HG03097 (cell line): ENCODE results near the gene CHD1L.
"Not testable (repeated sequence)": the region's sequence is repeated elsewhere in the genome, so short reads cannot be mapped to it uniquely, and the experiment has no call there.

Experiments
- ATAC-seq: cut with Tn5 transposase; IDR thresholded peaks from one replicate; pipeline ENCODE4 v1.9.1; 2021; ENCODE audit not compliant: unreplicated experiment, low FRiP score

CHD1L gene

DNA sequence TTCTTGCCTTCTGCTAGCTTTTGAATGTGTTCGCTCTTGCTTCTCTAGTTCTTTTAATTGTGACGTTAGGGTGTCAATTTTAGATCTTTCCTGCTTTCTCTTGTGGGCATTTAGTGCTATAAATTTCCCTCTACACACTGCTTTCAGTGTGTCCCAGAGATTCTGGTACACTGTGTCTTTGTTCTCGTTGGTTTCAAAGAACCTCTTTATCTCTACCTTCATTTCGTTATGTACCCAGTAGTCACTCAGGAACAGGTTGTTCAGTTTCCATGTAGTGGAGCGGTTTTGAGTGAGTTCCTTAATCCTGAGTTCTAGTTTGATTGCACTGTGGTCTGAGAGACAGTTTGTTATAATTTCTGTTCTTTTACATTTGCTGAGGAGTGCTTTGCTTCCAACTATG lies 11.5 kb upstream of the CHD1L start:
- not testable (repeated sequence) for ATAC-seq

DNA sequence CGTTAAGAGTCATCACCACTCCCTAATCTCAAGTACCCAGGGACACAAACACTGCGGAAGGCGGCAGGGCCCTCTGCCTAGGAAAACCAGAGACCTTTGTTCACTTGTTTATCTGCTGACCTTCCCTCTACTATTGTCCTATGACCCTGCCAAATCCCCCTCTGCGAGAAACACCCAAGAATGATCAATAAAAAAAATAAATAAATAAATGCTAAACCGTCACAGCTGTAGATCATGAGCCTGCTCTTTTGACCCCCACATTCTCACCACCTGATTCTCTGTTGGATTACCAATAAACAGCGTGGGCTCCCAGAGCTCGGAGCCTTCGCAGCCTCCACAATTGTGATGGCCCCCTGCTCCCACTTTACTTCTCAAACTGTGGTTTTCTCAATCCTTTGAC lies 8.6 kb upstream of the CHD1L start:
- ATAC-seq, result not testable (repeated sequence)

DNA sequence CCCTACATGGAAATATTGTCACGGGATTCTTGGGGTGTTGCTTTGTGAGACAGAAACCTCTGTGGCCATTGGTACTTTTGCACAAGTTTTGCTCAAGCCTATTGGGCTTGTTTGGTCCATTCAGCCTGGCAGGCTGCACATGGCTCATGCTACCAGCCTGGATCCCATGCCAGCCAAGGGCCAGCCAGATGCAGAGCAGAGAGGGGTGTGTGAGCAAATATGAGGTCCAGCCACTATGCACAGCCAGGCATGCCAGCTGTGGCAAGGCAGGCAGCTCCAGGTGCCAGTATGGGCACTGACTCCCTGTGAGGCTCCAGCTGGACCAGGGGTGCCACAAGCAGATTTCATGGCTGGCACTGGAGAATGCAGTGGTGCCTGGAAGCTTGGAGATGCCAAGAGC lies 6.7 kb upstream of the CHD1L start:
- no peak for ATAC-seq

DNA sequence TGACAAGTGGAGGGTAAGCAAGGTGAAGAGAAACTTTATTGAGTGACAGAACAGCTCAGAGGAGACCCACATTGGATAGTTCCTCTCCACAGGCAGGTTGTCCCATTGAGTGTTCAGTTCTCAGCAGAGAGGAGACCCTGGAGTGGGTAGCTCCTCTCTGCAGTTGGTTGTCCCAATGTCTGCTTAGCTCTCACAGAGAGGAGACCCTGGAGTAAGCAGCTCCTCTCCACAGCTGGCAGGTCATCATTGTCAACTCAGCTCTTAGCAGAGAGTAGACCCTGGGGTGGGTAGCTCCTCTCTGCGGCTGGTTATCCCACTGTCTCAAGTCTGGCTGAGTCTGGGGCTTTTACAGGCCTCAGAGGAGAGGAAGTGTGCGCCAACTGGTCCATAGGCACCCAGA lies 6.0 kb upstream of the CHD1L start:
- ATAC-seq, result no peak

DNA sequence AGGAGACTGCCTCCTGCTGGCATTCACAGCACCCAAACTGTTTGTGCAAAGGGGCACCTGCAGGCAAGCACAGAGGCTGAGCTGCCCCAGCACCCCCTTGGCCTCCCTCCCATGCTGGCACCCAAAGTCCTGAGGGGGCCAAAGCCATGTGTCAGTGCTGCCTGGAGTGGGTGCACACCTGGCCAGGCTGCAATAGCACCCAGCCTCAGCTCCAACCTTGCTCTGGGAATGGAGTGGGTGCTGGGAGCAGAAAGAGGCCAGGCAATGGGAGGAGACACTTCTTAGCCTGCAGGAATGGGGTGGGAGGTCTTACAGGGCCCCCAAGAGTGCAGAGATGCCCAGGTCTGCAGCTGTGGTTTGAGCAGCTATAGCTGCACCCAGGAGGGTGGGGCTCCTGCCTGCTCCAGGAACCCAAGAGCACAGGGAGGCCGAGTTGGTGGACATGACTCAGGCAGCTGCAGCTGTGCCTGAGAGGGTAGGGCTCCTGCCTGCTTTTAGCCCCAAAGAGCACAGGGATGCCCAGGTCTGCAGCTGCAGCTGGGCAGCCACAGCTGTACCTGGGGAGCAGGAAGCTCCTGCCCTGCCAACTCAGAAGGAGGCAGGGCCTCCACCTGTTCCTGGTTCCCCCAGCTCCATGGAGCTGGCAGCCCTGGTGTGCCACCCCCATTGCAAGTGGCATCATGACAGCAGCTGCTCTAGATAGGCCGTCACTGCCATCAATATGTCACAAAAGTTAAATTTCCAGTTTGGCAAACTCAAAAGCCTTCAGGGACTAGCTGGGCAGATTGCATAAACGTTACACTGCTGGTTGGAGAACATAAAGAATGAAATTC lies 5.3 kb upstream of the CHD1L start:
- no peak for ATAC-seq

DNA sequence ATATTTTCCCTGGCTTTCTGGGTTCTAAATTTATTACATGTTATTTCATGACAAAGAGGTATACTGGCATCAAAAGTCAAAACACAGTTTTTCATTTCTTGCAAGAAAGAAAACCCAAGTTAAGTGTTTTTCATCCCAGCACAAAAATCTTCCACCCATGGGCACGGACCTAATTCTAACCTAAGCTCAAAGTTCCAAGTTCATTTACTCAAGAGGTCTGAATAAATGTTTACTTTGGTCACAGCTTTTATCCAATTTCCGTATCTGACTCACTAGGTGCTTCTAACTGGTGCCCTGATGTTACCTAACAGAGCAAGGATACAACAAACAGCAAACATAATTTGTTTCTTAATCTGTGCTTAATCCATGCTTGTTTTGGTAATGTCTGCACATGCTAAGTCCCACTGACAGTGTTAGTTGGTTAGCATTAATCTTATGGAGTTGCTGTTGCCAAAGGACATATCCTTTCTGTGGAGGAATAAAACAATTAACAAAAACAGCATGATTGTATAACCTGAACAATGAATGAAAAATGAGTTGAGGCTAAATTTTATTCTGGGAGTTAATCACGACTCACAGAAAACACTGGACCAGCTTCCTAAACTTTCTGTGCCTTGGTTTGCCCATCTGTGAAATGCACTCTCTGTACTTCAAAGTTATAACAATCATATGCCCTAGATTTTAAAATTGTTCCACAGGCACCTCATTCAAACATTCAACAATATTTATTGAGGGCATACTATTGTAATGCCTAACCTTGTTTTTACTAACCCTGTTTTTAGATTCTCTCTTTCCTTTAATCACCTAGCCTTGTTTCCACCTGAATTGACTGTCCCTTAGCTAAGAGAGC lies 4.2 kb upstream of the CHD1L start:
- no peak for ATAC-seq

DNA sequence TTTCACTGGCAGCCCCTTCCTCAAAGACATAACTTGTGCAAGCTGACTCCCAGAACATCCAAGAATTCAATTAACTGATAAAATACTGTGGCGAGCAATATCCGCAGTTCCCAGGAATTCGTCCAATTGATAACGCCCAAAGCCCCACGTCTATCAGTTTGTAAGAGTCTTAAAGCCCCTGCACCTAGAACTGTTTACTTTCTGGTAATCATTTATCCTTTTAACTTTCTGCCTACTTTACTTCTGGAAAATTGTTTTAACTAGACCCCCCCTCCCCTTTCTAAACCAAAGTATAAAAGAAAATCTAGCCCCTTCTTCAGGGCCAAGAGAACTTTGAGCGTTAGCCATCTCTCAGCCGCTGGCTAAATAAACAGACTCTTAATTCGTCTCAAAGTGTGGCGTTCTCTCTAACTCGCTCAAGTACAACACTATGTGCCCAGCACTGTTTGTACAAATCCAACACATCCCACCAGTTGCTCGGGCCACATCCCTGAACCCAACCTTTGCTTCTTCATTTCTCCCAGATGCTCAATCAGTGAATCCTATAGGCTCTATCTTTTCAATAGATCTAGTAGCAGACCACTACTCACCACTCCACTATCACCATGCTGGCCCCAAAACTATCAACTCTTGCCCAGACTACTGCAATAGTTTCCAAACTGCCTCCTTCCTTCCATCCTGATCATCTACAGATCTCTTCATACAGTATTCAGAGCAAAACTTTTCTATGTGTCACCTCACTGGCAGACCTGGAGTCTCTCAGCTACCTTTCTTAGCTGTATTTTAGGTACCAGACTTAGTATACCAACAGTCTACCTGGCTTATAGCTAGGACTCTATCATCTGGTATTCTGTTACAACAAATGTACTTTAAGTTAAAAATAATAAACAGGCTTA lies 3.3 kb upstream of the CHD1L start:
- no peak for ATAC-seq

DNA sequence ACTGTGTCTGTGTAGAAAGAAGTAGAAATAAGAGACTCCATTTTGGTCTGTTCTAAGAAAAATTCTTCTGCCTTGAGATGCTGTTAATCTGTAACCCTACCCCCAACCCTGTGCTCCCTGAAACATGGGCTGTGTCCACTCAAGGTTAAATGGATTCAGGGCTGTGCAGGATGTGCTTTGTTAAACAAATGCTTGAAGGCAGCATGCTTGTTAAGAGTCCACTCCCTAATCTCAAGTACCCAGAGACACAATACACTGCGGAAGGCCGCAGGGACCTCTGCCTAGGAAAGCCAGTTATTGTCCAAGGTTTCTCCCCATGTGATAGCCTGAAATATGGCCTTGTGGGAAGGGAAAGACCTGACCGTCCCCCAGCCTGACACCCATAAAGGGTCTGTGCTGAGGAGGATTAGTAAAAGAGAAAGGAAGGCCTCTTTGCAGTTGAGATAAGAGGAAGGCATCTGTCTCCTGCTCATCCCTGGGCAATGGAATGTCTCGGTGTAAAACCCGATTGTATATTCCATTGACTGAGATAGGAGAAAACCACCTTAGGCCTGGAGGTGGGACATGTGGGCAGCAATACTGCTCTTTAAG lies 2.3 kb upstream of the CHD1L start:
- not testable (repeated sequence) for ATAC-seq

DNA sequence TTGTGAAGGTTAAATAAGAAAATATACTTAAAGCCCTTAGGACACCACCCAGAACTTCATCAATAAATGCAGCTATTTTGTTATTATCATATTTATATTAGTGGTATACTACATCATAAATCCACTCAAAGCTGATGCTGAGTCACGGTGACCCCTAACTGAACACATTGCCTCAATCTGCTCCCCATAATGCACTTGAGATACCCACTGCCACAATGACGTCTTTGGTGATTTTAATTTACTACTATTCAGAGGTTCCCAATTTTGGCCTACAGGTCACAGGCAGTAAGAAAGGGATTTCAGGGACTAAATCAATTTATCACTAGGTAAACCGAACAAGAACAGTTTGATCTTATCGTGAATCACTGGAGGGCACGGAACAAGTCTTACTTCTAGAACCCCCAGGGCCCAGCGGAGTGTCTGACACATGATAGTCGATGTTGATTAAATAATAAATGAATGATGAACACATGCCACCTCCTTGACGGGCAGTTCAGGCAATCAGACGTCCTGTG lies 493 bp upstream of the CHD1L start:
- ATAC-seq, result no peak

DNA sequence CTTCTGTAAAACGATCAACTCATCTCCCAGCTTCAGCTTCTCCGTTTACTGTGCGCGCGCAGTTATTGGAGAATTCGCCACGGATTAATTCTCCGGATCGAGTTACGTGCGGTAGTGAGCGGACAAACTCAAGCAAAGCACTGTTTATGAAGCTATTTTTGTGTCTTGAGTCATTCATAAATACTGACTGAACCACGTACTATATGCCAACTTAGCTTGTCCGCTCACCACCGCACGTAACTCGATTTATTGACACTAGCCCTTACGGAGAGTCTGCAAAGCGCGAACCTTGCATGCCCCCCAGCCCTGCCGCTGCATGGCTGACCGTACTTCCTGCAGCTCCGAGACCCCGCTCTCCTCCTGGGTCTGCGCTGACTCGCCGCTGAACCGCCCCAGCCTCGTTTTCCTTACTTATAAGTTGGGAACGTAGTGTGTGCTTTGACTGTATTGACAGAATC lies 773 bp downstream of the CHD1L start:
- ATAC-seq, result no peak

DNA sequence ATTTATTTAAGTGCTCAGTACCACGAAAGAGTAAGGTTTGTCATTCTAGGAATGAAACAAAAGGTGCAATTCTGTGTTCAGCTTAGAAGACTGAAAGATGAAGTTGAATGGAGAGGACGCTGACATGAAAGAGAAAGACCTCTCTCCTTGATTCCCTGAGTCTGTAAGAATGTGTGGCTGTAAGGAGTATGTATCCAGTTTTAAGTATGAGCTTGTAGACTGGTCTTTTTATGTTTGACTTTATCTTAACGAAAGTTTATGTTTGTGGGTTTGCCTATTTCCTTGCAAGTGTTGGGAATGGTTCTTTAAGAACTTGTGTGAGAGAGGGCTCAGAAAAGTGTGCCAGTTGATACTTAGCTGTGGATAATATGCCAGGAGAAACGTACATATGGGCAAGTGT lies 1.4 kb downstream of the CHD1L start:
- ATAC-seq, result no peak

DNA sequence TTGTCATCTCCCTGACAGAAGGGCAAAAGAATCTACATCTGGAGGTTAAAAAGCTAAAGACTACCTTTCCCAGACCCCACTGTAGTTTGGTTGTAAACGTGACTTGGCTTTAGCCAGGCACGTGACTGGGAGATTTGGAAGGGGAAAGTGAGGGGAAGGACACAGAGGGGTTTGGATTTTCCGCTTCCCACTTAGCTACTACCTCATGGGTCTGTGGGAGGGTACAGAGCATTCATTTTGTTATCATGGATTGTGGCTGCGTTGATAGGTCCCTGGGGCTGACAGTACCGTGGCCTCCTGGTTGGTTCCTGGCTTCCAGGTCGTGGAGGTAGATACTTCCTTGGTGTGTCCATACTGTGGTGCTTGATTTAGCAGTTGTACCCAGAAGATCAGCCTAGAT lies 2.6 kb downstream of the CHD1L start:
- no peak for ATAC-seq

DNA sequence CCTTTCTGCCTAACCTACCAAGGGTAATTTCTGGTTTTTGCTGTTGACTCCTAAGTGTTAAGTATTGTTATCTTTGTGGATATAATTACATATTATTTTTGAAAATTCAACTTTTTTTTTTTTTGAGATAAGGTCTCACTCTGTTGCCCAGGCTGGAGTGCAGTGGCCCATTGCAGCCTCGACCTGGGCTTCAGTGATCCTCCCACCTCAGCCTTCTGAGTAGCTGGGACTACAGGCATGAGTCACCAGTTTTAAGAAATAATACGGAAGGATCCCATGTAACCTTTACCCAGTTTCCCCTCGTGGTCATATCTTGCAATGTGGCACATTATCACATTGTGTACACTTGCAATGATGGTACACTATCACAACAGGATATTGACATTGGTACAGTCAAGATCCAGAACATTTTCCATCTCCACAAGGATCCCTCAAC lies 3.1 kb downstream of the CHD1L start:
- ATAC-seq, result no peak

DNA sequence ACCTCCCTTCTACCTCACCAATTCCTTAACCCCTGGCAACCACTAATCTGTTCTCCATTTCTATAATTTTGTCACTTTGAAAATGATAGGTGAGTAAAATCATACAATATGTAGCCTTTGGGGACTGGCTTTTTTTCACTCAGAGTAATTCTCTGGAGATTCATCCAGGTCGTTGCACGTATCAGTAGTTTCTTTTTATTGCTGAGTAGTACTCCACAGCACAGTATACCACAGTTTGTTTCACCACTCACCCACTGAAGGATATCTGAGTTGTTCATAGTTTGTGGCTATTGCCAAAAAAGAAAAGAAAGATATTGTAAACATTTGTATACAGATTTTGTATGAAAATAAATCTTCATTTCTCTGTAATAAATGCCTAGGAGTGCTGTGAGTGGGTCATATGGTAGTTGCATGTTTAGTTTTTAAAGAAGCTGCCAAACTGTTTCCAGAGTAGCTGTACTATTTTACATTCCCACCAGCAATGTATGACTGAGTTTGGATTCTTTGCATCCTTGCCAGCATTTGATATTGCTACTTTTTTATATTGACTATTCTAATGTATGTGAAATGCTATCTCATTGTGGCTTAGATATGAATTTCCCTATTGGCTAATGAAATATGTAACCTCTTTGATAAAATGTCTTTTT lies 3.7 kb downstream of the CHD1L start:
- no peak for ATAC-seq

DNA sequence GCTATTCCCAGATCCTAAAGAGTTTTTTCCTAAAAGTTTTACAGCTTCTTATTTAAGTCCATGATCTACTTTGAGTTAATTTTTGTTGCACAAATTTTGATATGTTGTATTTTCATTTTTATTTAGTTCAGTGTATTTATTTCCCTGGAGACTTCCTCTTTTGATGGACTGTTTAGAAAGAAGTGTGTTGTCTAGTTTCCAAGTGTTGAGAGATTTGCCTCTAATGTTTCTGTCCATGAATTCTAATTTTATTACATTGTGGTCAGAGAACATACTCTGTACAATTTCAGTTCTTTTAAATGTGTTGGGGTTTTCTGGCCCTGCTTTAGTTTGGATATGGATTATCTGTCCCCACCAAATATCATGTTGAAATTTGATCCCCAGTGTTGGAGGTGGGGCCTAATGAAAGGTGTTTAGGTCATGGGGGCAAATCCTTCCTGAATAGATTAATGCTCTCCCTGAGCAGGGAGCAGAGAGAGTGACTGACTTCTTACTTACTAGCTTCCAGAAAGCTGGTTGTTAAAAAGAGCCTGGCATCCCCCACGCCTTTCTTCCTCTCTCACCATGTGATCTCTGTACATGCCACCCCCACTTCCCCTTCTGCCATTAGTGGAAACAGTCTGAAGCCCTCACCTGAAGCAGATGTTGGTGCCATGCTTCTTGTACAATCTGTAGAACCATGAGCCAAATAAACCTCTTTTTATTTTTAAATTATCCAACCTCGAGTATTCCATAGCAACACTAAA lies 4.6 kb downstream of the CHD1L start:
- ATAC-seq, result no peak

DNA sequence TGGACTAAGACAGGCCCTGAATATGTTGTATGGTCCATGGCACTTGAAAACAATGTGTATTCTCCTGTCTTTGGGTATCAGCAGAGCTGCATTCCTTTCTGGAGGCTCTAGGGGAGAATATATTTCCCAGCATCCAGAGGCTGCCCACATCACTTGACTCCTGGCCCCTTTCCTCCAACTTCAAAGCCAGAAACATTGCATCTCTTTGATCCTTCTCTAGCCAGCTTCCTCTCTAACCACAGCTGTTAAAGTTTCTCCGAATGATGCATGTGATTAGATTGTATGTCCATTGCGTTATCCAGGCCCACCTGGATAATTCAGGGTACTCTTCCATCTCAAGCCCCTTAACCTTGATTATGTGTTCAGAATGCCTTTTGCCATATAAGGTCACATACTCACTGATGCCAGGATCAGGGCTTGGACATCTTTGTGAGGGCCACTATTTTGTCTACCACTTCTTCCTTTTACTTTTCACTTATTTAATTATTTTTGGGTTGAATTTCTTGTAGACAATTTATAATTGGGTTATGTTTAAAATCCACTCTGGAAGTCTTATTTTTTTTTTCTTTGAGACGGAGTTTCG lies 5.3 kb downstream of the CHD1L start:
- no peak for ATAC-seq

DNA sequence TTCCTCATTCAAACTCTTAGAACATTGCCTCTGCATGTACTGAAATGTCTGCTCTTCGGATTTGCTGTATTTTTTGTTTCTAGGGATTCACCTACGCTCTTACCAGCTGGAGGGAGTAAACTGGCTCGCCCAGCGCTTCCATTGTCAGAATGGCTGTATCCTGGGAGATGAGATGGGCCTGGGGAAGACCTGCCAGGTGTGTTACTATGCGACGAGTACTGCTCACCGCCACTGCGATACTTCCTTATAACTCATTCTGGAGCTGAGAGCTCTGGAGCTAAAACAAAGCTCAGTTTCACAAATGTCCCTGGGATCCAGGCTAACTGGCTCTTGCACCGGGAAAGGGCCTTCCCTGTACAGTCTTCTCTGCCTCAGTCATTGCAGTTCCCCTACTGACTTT lies 10.1 kb downstream of the CHD1L start:
- no peak for ATAC-seq

DNA sequence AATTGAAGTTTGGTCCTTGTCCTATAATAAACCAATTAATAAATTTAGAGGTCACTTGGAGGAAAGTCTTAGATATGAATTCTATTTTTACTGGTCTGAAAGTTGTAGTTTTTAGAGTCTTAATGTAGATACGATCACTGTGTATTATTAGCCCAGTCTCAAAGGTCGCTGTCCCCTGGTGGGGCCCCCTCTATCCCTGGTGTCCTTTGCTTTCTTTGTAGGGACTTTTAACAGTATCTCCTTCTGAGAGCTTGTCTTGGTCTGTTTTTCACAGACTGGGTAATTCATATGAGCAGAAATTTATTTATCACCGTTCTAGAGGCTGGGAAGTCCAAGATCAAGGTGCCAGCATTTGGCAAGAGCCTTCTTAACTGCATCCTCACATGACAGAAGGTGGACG lies 18.5 kb downstream of the CHD1L start:
- ATAC-seq, result no peak
